ENCODE data around the gene DNAJC18. TPM values are rescaled to one million over a fixed set of nuclear protein-coding genes. Genes with fewer than 3 reads are reported as not detected.

Gene DNAJC18
- polyA plus RNA-seq, 2 donors: 2.2 to 2.4 TPM

- no peaks in the 10 kb centered on the region for H3K27me3 ChIP-seq (ENCODE audit: control insufficient read depth in 1 of 2, insufficient read depth in 2 of 2, low read length in 2 of 2)
- 91 to 92% methylated on average over 7 of the region's 7 CpGs for whole genome bisulfite sequencing, 2 donors
- H3K4me1 ChIP-seq (ENCODE audit: control insufficient read depth in 2 of 2, insufficient read depth in 2 of 2, low read length in 1 of 2): peaks cover 0 to 6% of the 10 kb centered on the region in 2 donors
- H3K36me3 ChIP-seq (ENCODE audit: control insufficient read depth in 2 of 2, insufficient read depth in 2 of 2, low read length in 1 of 2): peaks cover 0 to 4% of the 10 kb centered on the region in 2 donors
- H3K9me3 ChIP-seq (ENCODE audit: control insufficient read depth in 2 of 2, insufficient read depth in 1 of 2, low read depth in 1 of 2, low read length in 1 of 2): no peaks in the 10 kb centered on the region
- no peak overlapping the region for H3K27ac ChIP-seq (ENCODE audit: low read depth in 2 of 2, low read length in 1 of 2)
- H3K4me3 ChIP-seq (ENCODE audit: low read depth in 1 of 2, low read length in 2 of 2): no peak overlapping the region
Measured at GRCh38 chr5:139408191-139408590, 31.1 kb downstream of the DNAJC18 start.

DNA sequence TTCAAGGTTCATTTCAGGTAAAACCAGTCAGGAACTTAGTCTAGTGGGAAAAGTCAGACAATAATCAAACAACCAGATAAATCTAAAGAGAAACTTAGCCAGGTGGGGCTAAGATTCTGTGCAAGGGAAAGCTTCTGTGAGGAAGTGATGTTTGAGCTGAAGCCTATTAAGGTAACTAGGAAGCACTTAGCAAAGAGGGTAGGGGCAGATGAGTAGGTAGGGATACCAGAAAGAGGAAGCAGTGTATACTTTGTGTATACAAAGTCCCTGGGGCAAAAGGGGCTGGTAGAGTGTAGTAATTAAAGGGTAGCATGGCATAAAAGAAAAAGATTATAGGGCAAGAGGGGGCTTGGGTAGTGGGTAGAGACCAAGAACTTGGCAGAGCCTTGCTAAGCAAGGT lies 31.8 kb downstream of the DNAJC18 start:
- peaks cover 0 to 4% of the 10 kb centered on the region in 2 donors for H3K36me3 ChIP-seq (ENCODE audit: control insufficient read depth in 2 of 2, insufficient read depth in 2 of 2, low read length in 1 of 2)
- H3K4me3 ChIP-seq (ENCODE audit: low read depth in 1 of 2, low read length in 2 of 2): no peak overlapping the region
- H3K27ac ChIP-seq (ENCODE audit: low read depth in 2 of 2, low read length in 1 of 2): peak overlapping the region; percentile 30 to 62
- no peaks in the 10 kb centered on the region for H3K9me3 ChIP-seq (ENCODE audit: control insufficient read depth in 2 of 2, insufficient read depth in 1 of 2, low read depth in 1 of 2, low read length in 1 of 2)
- H3K27me3 ChIP-seq (ENCODE audit: control insufficient read depth in 1 of 2, insufficient read depth in 2 of 2, low read length in 2 of 2): no peaks in the 10 kb centered on the region
- H3K4me1 ChIP-seq (ENCODE audit: control insufficient read depth in 2 of 2, insufficient read depth in 2 of 2, low read length in 1 of 2): peaks cover 0 to 6% of the 10 kb centered on the region in 2 donors

GRCh38 chr5:139406963-139407362 lies 32.4 kb downstream of the DNAJC18 start:
- WGBS, 2 donors: 55 to 68% methylated on average over 2 of the region's 2 CpGs
- Histone ChIP-seq H3K36me3 (ENCODE audit: control insufficient read depth in 2 of 2, insufficient read depth in 2 of 2, low read length in 1 of 2) (peaks cover 0 to 4% of the 10 kb centered on the region in 2 donors), H3K27me3 (ENCODE audit: control insufficient read depth in 1 of 2, insufficient read depth in 2 of 2, low read length in 2 of 2) (no peaks in the 10 kb centered on the region), H3K27ac (ENCODE audit: low read depth in 2 of 2, low read length in 1 of 2) (peak overlapping the region in 1 of 2 donors; percentile 61), H3K4me3 (ENCODE audit: low read depth in 1 of 2, low read length in 2 of 2) (no peak overlapping the region), H3K4me1 (ENCODE audit: control insufficient read depth in 2 of 2, insufficient read depth in 2 of 2, low read length in 1 of 2) (peaks cover 0 to 6% of the 10 kb centered on the region in 2 donors), H3K9me3 (ENCODE audit: control insufficient read depth in 2 of 2, insufficient read depth in 1 of 2, low read depth in 1 of 2, low read length in 1 of 2) (no peaks in the 10 kb centered on the region)

GRCh38 chr5:139404484-139404840 lies 34.9 kb downstream of the DNAJC18 start:
- 62 to 69% methylated on average over 5 of the region's 5 CpGs for WGBS, 2 donors
- Histone ChIP-seq H3K4me1 (ENCODE audit: control insufficient read depth in 2 of 2, insufficient read depth in 2 of 2, low read length in 1 of 2) (peaks cover 0 to 6% of the 10 kb centered on the region in 2 donors), H3K27me3 (ENCODE audit: control insufficient read depth in 1 of 2, insufficient read depth in 2 of 2, low read length in 2 of 2) (no peaks in the 10 kb centered on the region), H3K36me3 (ENCODE audit: control insufficient read depth in 2 of 2, insufficient read depth in 2 of 2, low read length in 1 of 2) (no peaks in the 10 kb centered on the region), H3K27ac (ENCODE audit: low read depth in 2 of 2, low read length in 1 of 2) (peak overlapping the region; percentile 94 to 97), H3K9me3 (ENCODE audit: control insufficient read depth in 2 of 2, insufficient read depth in 1 of 2, low read depth in 1 of 2, low read length in 1 of 2) (no peaks in the 10 kb centered on the region), H3K4me3 (ENCODE audit: low read depth in 1 of 2, low read length in 2 of 2) (peak overlapping the region in 1 of 2 donors; percentile 59)

DNA sequence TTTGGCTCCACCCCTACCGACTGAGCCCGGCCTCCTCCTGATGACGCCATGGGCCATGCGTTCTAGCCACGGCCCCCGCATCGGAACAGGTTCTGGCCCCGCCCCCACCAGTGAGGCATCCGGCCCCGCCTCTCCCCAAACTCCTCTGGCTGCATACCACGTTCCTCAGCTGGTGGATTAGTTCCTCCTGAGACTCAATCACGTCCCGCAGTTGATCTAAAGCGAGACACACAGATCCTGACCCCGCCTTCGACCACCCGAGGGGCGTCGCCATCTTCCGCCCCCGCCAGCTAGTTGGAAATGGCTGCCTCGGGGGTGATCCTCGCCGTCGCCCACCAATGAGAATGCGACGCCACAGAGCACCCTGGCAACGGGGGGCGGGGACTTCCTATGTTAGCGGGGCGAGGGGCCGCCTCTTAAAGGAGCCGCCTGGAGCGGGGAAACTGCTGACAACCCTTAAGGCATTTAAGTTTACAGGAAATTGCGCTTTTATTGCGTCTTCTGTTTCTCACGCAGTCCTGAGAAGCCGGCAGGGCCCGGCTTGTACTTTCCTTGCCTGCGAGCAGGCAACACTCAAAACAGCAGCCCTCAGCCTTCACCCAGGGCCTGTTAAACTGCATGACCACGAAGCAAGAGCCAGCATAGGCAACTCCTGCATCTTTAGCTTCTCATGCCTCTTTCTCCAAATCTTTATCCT lies 35.4 kb downstream of the DNAJC18 start, which contains the start of gene SPATA24:
Gene SPATA24 (minus strand): TSS at position 303 of the 697 bp plus-strand sequence. CDS start 29 bp downstream, at position 274.
- 0% methylated on average over 41 of the region's 41 CpGs for WGBS, 2 donors
- H3K27ac ChIP-seq (ENCODE audit: low read depth in 2 of 2, low read length in 1 of 2): peak within 1 kb of the TSS; percentile 94 to 97
- no peaks in the 10 kb centered on the region for H3K36me3 ChIP-seq (ENCODE audit: control insufficient read depth in 2 of 2, insufficient read depth in 2 of 2, low read length in 1 of 2)
- no peaks in the 10 kb centered on the region for H3K9me3 ChIP-seq (ENCODE audit: control insufficient read depth in 2 of 2, insufficient read depth in 1 of 2, low read depth in 1 of 2, low read length in 1 of 2)
- H3K27me3 ChIP-seq (ENCODE audit: control insufficient read depth in 1 of 2, insufficient read depth in 2 of 2, low read length in 2 of 2): no peaks in the 10 kb centered on the region
- peak within 1 kb of the TSS; percentile 54 to 59 for H3K4me3 ChIP-seq (ENCODE audit: low read depth in 1 of 2, low read length in 2 of 2)
- H3K4me1 ChIP-seq (ENCODE audit: control insufficient read depth in 2 of 2, insufficient read depth in 2 of 2, low read length in 1 of 2): peaks cover 0 to 6% of the 10 kb centered on the region in 2 donors

- Histone ChIP-seq H3K4me3 (ENCODE audit: low read depth in 1 of 2, low read length in 2 of 2) (peak overlapping the region; percentile 54 to 59), H3K9me3 (ENCODE audit: control insufficient read depth in 2 of 2, insufficient read depth in 1 of 2, low read depth in 1 of 2, low read length in 1 of 2) (no peaks in the 10 kb centered on the region), H3K4me1 (ENCODE audit: control insufficient read depth in 2 of 2, insufficient read depth in 2 of 2, low read length in 1 of 2) (peaks cover 0 to 6% of the 10 kb centered on the region in 2 donors), H3K27me3 (ENCODE audit: control insufficient read depth in 1 of 2, insufficient read depth in 2 of 2, low read length in 2 of 2) (no peaks in the 10 kb centered on the region), H3K36me3 (ENCODE audit: control insufficient read depth in 2 of 2, insufficient read depth in 2 of 2, low read length in 1 of 2) (no peaks in the 10 kb centered on the region), H3K27ac (ENCODE audit: low read depth in 2 of 2, low read length in 1 of 2) (peak overlapping the region; percentile 94 to 97)
- WGBS, 2 donors: 17 to 22% methylated on average over 7 of the region's 7 CpGs
Measured at GRCh38 chr5:139403418-139403786, 35.9 kb downstream of the DNAJC18 start.

- Histone ChIP-seq H3K36me3 (ENCODE audit: control insufficient read depth in 2 of 2, insufficient read depth in 2 of 2, low read length in 1 of 2) (no peaks in the 10 kb centered on the region), H3K27me3 (ENCODE audit: control insufficient read depth in 1 of 2, insufficient read depth in 2 of 2, low read length in 2 of 2) (no peaks in the 10 kb centered on the region), H3K27ac (ENCODE audit: low read depth in 2 of 2, low read length in 1 of 2) (peak overlapping the region in 1 of 2 donors; percentile 7), H3K4me1 (ENCODE audit: control insufficient read depth in 2 of 2, insufficient read depth in 2 of 2, low read length in 1 of 2) (peaks cover 0 to 6% of the 10 kb centered on the region in 2 donors), H3K4me3 (ENCODE audit: low read depth in 1 of 2, low read length in 2 of 2) (no peak overlapping the region), H3K9me3 (ENCODE audit: control insufficient read depth in 2 of 2, insufficient read depth in 1 of 2, low read depth in 1 of 2, low read length in 1 of 2) (no peaks in the 10 kb centered on the region)
- WGBS, 2 donors: 78 to 84% methylated on average over 7 of the region's 7 CpGs
Measured at GRCh38 chr5:139402561-139403158, 36.7 kb downstream of the DNAJC18 start.

GRCh38 chr5:139401546-139401945 lies 37.8 kb downstream of the DNAJC18 start:
- no peaks in the 10 kb centered on the region for H3K27me3 ChIP-seq (ENCODE audit: control insufficient read depth in 1 of 2, insufficient read depth in 2 of 2, low read length in 2 of 2)
- 92 to 94% methylated on average over 10 of the region's 10 CpGs for WGBS, 2 donors
- no peaks in the 10 kb centered on the region for H3K9me3 ChIP-seq (ENCODE audit: control insufficient read depth in 2 of 2, insufficient read depth in 1 of 2, low read depth in 1 of 2, low read length in 1 of 2)
- no peaks in the 10 kb centered on the region for H3K36me3 ChIP-seq (ENCODE audit: control insufficient read depth in 2 of 2, insufficient read depth in 2 of 2, low read length in 1 of 2)
- no peak overlapping the region for H3K27ac ChIP-seq (ENCODE audit: low read depth in 2 of 2, low read length in 1 of 2)
- peaks cover 0 to 2% of the 10 kb centered on the region in 2 donors for H3K4me1 ChIP-seq (ENCODE audit: control insufficient read depth in 2 of 2, insufficient read depth in 2 of 2, low read length in 1 of 2)
- H3K4me3 ChIP-seq (ENCODE audit: low read depth in 1 of 2, low read length in 2 of 2): no peak overlapping the region

GRCh38 chr5:139399501-139400121 lies 39.7 kb downstream of the DNAJC18 start:
- H3K9me3 ChIP-seq (ENCODE audit: control insufficient read depth in 2 of 2, insufficient read depth in 1 of 2, low read depth in 1 of 2, low read length in 1 of 2): no peaks in the 10 kb centered on the region
- no peak overlapping the region for H3K27ac ChIP-seq (ENCODE audit: low read depth in 2 of 2, low read length in 1 of 2)
- H3K4me3 ChIP-seq (ENCODE audit: low read depth in 1 of 2, low read length in 2 of 2): no peak overlapping the region
- peaks cover 0 to 5% of the 10 kb centered on the region in 2 donors for H3K4me1 ChIP-seq (ENCODE audit: control insufficient read depth in 2 of 2, insufficient read depth in 2 of 2, low read length in 1 of 2)
- no peaks in the 10 kb centered on the region for H3K36me3 ChIP-seq (ENCODE audit: control insufficient read depth in 2 of 2, insufficient read depth in 2 of 2, low read length in 1 of 2)
- 75 to 76% methylated on average over 6 of the region's 6 CpGs for WGBS, 2 donors
- H3K27me3 ChIP-seq (ENCODE audit: control insufficient read depth in 1 of 2, insufficient read depth in 2 of 2, low read length in 2 of 2): no peaks in the 10 kb centered on the region

Measured in esophagus (tissue), 2 donors.